ENCODE results near the gene SNX17. TPM values are rescaled to one million over a fixed set of nuclear protein-coding genes. Genes with fewer than 3 reads are reported as not detected.

SNX17 gene
- total and polyA plus RNA-seq, 2 donors (not counting 3 experiments of a cell fraction or from before 2014, with no cell fraction given) = 103 to 130 TPM

GRCh38 chr2:27408601-27409320, 38.3 kb downstream of the SNX17 start:
- Histone ChIP-seq H3K9me1 (replicated peaks; ENCODE audit: control insufficient read depth, extremely low read depth, insufficient read depth, low read length) (no peaks in the 10 kb centered on the region), H3K9me3 (replicated peaks; ENCODE audit: control insufficient read depth, insufficient read depth, low read length) (no peaks in the 10 kb centered on the region), H4K20me1 (replicated peaks; ENCODE audit: control insufficient read depth, extremely low read depth, insufficient read depth, low read length) (peaks cover 2% of the 10 kb centered on the region), H3K9ac (replicated peaks; ENCODE audit: extremely low read depth, insufficient read depth, low read length) (peak overlapping the region; percentile 85), H3K36me3 (ENCODE audit: control insufficient read depth in 2 of 2, extremely low read depth in 1 of 2, insufficient read depth in 2 of 2, low read length in 2 of 2) (peaks cover 0 to 6% of the 10 kb centered on the region in 2 experiments), H3K27me3 (ENCODE audit: control insufficient read depth in 2 of 2, insufficient read depth in 2 of 2, low read length in 2 of 2) (peaks cover 1 to 5% of the 10 kb centered on the region in 2 experiments), H3K4me1 (ENCODE audit: control insufficient read depth, extremely low read depth, insufficient read depth, low read length) (peaks cover 20% of the 10 kb centered on the region), H3K4me2 (ENCODE audit: insufficient read depth, low read length) (peak overlapping the region; percentile 99), H3K27ac (ENCODE audit: insufficient read depth, low read depth, low read length) (peak overlapping the region; percentile 73), H3K79me2 (ENCODE audit: control insufficient read depth, insufficient read depth, low read length) (peaks cover 54% of the 10 kb centered on the region), H3K4me3 (replicated peaks in 1 of 3; ENCODE audit: insufficient read depth in 1 of 3, low read depth in 1 of 3, low read length in 3 of 3) (peak overlapping the region; percentile 71 to 90 (median 84)), H2AFZ (ENCODE audit: low read depth, low read length) (peak overlapping the region; percentile 71)
- POLR2A ChIA-PET = interaction anchor here (2.9 kb wide), 1 partner anchor 20 kb away, joined by 18 read pairs; the partner anchor contains the start of gene NRBP1
- TSS peak; percentile 45 for BruUV-seq (replicated peaks)
- peak; percentile 69 for FAIRE-seq
- dilution Hi-C loops (cut with MboI; ENCODE audit: extremely low pct_ligation_motif_present, low sequenced_read_pairs) = no loop called here
- intact Hi-C loops (cut with micrococcal nuclease) = loop anchor here (1.0 to 5.0 kb wide), 6 partner anchors 20 to 275 kb away; partner anchors contain the start of genes CCDC121, GPN1, IFT172 and NRBP1
- DNase-seq (ENCODE audit: low read depth, low spot score) = peak; percentile 12
- CTCF ChIA-PET = interaction anchor here (1.0 to 4.3 kb wide), 9 partner anchors 11 to 274 kb away, joined by 3 to 75 read pairs (median 5); partner anchors contain the start of genes GTF3C2, NRBP1, SLC4A1AP and SUPT7L
- no peak for TF ChIP-seq EZH2 (IDR thresholded peaks at IDR 0.05; ENCODE audit: borderline replicate concordance, low read depth, low read length, severe bottlenecking)
- TF ChIP-seq POLR2AphosphoS5 (IDR thresholded peaks at IDR 0.05; ENCODE audit: insufficient read depth, low read depth, low read length) = no peak
- no peak for TF ChIP-seq FOS (IDR thresholded peaks at IDR 0.05; ENCODE audit: borderline replicate concordance, insufficient read depth, low read length)
- TF ChIP-seq MYC (IDR thresholded peaks at IDR 0.05; ENCODE audit: low read depth, low read length) = no peak
- no peak for TF ChIP-seq POLR2A (IDR thresholded peaks at IDR 0.05; ENCODE audit: low read depth, low read length)
- TF ChIP-seq MAX (IDR thresholded peaks at IDR 0.05; ENCODE audit: insufficient read depth, insufficient read length) = no peak
- no peak for TF ChIP-seq GATA2 (IDR thresholded peaks at IDR 0.05; ENCODE audit: insufficient read depth, insufficient read length, low read depth, low read length)
- TF ChIP-seq JUN (IDR thresholded peaks at IDR 0.05; ENCODE audit: borderline replicate concordance, insufficient read depth, insufficient read length, low read depth) = no peak
